NCI-H128 (cell line): ENCODE measurements around the gene CIDEA.
A peak's percentile ranks its signal among the peaks of the same experiment; 100 is the strongest.

Source experiments
- DNase-seq: peaks from one replicate; lab custom pipeline; 2025; ENCODE audit not compliant: unreplicated experiment; lab: John Stamatoyannopoulos, UW

The CIDEA gene

DNA sequence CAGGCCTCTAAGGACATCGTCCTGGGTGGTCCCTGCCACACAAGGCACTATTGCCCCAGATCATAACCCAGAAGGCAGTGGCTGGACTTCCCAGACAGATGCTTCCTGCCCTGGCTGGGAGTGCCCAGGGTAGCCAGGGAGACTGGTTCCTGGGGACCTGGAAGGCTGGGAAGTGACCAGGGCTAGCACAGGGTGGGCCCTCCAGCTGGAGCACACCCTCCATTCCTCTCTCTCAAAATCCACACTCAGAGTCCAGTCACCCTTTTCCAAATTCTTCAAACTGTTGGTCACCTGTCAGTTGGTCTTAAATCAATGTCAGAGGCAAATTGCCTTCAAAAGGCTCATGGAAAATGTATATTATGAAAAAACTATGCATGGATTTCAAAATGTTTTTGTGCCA lies 42.3 kb downstream of the CIDEA start:
- no peak for DNase-seq

GRCh38 chr18:12299862-12300261 lies 45.7 kb downstream of the CIDEA start:
- DNase-seq: no peak

DNA sequence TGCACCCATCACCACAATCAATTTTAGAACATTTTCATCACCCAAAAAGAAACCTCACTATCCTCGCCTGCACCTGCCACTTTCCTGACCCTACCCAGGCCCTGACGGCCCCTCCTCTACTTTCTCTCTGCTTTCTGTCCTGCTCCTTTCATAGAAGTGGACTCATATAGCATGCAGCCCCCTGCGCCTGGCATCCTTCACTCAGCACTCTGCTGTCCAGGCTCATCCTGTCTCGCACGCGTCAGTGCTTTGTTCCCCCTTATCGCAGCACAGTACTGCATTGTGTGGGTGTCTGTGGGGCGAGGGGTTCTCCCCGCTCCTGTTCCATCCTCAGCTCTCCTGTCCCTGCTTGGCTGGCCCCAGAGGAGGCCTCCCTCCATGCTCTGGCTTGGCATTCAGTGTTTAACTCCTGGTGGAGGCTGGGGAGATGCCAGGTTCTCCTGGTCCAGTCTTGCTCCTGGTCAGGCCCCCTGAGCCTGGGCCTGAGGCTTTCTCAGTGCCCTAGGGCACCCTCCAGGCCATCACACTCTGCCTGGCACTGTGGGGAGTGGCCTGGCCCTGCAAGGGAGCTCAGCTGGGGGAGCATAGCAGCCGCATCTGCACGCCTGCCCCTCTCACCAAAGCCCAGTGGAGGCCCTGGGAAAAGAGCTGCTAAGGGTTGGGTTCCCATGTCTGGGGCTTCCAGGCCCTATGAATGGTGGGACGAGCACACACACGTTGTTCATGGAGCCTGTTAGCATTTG lies 47.3 kb downstream of the CIDEA start:
- DNase-seq: no peak

DNA sequence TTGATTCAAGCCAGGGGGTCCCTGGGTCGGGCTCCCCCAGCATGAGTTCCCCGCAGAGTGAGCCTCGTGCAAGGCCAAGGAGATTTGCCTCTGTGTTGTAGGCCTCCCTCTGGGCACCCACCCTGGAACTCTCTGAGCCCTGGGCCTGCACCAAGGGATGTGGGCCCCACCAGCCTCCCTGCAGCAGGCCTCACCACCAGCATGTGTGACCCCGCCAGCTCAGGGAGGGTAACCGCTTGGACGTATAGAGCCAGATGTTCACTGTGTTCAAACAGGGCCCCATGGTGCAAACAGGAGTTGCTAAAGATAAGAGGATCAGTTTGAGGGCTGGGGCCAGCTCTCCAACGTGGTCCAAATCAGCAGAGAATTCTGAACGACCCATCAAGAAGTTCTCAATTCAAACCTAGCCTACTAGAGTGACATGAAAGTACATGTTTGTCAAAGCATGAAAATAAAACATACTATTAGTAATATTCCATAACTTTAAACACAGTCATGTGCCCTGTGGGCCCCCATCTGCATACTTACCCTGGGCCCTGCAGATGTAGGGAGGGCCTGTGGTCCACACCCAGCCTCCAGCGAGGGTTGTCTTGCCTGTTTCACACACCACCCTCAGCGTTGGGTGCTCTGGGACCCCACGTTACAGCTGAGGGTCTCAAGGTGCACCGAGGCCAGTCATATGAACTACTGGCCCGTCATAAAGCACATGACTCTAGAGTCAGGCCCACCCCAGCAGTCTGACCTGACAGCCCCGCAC lies 48.4 kb downstream of the CIDEA start:
- no peak for DNase-seq

- peak; percentile 25 for DNase-seq
These were observed 50.4 kb downstream of the CIDEA start for GRCh38 chr18:12304351-12305210.

DNA sequence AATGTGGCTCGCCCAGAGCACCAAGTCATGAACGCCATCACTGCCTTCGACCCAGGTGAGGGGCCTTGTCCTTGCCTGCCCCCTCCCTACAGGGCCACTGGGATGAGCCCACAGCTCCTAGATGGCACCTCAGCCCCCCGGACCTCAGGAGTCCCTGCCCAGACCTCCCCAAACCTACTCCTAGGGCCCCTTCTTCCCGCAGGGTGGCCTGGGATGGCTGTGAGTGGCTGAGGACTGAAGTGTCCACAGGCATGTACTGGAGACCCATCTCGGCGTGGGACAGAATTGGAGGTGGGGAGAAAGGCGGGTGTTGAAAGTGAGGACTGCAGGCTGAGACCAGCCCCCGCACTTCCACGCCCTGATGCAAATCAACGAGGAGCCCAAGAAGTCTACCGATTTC lies 51.0 kb downstream of the CIDEA start:
- no peak for DNase-seq

GRCh38 chr18:12305930-12306629 lies 51.9 kb downstream of the CIDEA start:
- DNase-seq: no peak

DNA sequence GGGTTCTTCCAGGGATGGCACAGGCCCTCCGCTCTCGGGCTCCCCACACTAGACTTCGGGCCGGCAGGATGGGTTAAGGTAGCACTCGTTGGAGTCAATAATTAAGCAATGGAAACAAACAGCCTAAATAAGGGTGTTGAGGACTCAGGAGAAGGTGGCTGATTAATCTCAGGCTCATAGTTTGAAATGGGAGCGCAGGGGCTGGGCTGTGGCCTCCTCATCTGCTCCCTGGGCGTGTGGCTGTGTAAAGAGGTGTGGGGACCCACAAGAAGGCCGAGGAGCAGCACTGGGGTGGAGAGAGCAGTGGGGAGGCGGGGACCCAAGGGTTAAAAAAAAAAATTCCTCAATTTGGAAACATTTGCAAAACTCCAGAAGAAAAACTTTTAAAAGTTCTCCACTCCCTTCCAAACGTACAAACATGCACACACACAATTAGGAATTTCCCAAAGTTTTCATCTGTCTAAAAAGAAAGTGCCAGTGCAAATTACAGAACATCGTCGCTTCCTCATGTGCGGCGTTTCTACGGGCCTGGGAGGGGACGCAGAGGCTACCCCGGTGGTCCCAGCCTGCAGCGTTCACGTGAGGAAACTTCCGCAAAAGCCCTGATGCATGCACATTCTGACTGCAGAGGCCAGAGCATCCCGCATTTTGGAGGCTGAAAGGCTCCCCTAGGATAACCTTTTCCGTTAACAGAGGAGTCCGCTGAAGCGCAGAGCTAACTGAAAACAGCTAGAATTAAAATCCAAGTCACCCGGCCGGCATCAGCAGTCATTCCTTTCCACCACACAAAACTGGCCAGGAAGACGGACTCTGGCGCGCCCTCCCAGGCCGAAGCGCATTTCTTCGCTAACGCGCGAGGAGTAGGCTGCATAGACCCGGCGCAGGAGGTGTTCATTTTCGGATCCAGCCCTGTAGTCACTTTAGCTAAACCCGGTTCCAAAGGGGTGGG lies 52.9 kb downstream of the CIDEA start:
- no peak for DNase-seq

DNA sequence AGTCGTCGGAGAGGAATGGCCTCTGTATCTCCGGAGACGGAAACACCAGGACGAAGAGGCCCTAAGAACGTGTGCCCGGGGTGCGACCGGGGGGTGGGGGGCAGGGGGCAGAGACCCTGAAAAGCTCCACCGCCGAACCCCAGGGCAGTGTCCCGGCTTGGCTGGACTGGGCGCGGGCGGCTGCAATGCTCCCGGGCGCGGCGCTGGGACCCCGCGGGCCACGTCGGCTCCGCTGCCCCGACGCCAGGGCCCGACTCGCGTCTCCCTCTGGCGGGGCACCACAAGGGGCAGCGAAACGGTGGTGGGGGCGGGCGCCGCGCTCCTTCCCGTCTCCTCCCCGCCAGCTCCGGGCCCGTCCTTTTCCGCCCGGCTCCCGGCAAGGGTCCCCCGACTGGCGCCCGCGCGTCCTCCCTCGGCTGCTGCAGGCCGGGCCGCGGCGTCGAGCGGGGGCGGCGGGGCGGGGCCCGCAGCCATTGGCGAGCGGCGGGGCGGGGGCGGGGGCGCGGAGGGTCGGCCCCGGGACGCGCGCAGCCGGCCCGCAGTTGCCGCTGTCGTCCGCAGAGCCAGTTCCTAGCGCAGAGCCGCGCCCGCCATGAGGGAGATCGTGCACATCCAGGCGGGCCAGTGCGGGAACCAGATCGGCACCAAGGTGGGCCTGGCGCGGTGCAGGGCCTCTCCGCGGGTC lies 53.7 kb downstream of the CIDEA start, which contains the start of gene TUBB6:
Gene TUBB6 (plus strand): TSS at position 541 of the 685 bp plus-strand sequence. CDS start 52 bp downstream, at position 593.
- no peak for DNase-seq

DNA sequence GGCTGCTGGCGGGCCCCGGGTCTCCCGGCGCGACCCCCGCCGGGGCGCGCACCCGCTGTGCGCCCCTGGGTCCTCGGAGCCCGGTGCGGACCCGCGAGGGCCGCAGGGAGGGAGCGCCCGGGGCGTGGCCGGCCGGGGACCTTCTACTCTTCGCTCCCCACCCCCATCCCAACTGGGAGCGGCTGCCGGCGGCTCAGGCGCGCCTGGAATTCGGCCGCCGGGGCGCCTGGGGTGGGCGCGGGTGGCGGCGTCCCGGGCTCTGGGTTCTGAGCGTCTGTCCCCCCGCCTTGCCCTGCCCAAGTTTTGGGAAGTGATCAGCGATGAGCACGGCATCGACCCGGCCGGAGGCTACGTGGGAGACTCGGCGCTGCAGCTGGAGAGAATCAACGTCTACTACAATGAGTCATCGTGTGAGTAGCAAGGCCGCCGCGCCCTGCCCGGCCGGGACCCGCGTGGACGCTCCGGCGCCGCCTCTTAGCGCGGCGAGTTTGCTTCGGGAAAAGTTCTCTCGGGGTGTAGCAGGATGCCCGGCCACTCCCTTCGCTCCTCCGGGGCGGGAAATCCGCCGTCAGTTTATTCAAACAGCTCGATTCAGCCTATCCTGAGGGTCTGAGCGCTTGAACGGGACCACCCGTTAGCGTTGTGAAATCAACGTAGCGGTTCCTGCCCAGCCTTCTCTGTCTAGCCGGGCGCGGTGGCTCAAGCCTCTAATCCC lies 54.4 kb downstream of the CIDEA start:
- no peak for DNase-seq

DNA sequence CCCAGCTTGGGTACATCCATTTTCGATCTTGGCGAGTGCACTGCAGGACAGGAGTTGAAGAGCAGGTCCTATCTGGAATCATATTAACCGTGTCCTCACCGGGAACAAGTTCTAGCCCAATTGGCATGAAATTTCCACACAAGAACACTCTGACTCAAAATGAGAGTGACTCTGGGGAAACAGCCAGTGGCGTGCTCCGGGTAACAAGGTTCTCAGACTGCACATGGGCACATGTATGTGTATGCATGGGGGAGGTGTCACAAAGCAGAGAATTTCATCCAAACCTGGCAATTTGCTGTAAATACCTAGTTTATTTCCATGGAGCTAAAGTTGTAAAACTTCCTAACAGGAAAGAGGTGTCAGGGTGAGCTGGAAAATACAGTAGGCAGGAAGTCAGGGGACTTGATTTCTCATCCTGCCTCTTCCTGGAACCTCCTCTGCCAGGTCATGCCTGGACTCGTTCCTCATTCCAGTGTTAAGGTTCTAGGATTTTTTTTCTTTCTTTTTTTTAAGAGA lies 55.6 kb downstream of the CIDEA start:
- DNase-seq: no peak

- DNase-seq: no peak
These were observed 56.6 kb downstream of the CIDEA start for GRCh38 chr18:12310762-12311161.

- DNase-seq: no peak
These were observed 58.8 kb downstream of the CIDEA start for GRCh38 chr18:12312976-12313375.

DNA sequence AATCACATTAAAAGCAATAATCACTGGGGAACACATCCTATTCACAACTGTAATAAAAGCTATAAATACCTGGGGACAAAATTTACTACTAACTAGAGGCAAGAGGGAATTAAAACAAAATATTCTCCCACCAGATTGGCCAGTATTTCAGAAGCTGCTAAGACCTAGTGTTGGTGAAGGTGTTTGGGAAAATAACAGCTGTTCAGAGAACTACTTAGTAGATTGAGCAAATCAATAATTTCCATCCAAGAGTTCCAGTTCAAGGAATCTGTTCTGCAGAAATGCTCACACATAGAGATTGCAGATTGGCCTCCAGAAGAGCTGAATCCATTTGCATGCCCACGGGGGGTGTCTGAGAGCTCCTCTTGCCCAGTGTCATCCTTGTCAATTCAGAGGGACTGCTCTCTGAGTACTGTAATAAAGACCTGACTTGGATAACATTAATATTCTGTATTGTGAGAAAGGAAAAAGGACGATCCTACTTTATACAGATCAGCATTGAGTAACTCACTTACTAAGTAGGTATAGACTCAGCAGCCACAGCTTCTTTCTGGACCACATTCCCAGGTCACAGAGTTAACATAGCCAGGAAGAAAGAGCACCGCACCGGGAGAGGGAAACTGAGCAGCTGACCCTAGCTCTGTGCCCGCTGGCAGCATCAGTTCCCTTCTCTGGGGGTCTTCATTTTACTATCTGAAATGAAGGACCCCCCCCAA lies 59.5 kb downstream of the CIDEA start:
- no peak for DNase-seq

DNA sequence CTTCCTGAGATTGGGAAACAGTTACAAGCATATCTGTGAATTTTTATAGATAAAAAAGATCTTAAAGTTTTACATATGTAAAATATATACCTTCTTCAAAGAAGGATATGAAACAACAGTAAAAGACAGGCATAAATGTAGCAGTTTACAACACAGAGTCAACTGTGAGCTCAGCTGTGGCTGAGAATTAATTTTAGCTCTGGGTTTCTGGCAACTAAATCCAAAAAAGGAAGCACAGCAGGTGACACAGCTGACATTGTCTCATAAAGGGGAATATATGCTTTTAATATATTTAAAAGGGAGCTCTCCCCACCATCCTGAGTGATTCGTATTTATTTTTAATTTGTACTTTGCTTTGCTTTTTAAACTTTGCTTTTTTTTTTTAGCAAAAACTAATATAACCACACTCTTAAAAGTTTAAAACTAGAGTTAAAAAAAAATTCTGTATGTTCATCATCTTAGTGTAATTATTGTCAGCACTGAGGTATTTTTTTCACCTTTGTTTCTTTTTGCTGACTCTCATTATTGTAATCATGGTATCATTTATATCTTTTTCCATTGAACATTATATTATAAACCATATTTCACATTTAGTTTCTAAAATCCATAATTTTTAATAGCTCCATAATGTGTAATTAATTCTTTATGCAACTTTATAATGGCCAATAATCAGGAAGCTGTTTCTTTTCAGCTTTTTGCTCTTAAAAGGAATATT lies 60.6 kb downstream of the CIDEA start:
- no peak for DNase-seq

DNA sequence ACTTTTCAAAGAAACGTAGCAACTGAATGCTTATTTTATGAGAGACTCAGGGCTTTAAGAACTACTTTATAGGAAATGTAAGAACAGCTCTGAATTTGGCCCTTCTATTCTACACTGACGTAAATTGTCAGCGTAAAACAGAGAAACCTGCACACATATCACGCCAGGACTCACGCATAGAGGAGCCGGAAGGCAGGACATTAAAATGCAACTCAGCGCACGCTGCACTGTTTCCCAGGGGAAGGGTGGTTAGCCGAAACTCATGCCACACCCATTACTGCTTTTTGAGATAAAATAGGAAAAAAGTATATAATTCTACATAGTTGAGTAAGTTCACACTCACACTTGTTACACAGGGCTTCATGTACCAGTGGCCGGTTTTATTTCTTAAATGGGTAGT lies 61.3 kb downstream of the CIDEA start:
- no peak for DNase-seq

DNA sequence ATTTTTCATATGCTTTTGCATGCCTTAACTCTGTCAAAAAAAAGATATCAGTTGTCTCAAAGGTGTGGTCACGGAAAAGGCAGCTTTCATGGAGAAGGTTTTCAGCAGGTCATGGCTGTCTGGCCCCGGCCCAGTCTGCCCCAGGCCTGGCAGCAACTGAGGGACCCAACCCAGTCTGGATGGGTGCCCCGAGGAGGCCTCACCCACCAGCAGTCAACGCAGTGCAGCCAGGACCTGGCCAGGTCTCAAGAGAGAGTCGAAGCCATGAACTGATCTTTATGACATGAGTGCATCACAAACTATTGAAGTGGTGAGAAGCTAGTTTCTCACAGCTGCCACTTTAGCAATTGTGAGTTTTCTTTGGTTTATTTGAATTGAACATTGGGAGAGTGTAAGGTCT lies 61.8 kb downstream of the CIDEA start:
- no peak for DNase-seq
